NCI-H2171 treated with DMSO at 0.1 percent for 48 hours (cell line): ENCODE results near the gene IER5L.
"Not testable (repeated sequence)": the region's sequence is repeated elsewhere in the genome, so short reads cannot be mapped to it uniquely, and the experiment has no call there.

Experiments used
- DNase-seq: peaks from one replicate; lab custom pipeline; 2025; lab: John Stamatoyannopoulos, UW

The IER5L gene

GRCh38 chr9:129178568-129179382, 714 bp upstream of the IER5L start:
- no peak for DNase-seq

- DNase-seq = no peak
Observed at GRCh38 chr9:129177443-129177790, 644 bp downstream of the IER5L start.

GRCh38 chr9:129176701-129177442, 1.2 kb downstream of the IER5L start:
- DNase-seq = peak; percentile 29

GRCh38 chr9:129175825-129176633, 2.0 kb downstream of the IER5L start:
- peak; percentile 83 for DNase-seq

GRCh38 chr9:129175515-129175824, 2.6 kb downstream of the IER5L start:
- no peak for DNase-seq

- DNase-seq = peak; percentile 68
Observed at GRCh38 chr9:129174724-129175514, 3.1 kb downstream of the IER5L start.

- DNase-seq = peak; percentile 90
Observed at GRCh38 chr9:129174102-129174723, 3.8 kb downstream of the IER5L start.

- DNase-seq = no peak
Observed at GRCh38 chr9:129173296-129174101, 4.6 kb downstream of the IER5L start.

GRCh38 chr9:129172816-129173215, 5.2 kb downstream of the IER5L start:
- DNase-seq = no peak

GRCh38 chr9:129171993-129172751, 5.9 kb downstream of the IER5L start:
- no peak for DNase-seq

- DNase-seq = no peak
Observed at GRCh38 chr9:129170229-129170628, 7.8 kb downstream of the IER5L start.

GRCh38 chr9:129166623-129167557, 11.2 kb downstream of the IER5L start:
- DNase-seq = no peak

GRCh38 chr9:129165198-129165597, 12.9 kb downstream of the IER5L start:
- no peak for DNase-seq

- no peak for DNase-seq
Observed at GRCh38 chr9:129164246-129164930, 13.7 kb downstream of the IER5L start.

GRCh38 chr9:129163753-129164152, 14.3 kb downstream of the IER5L start:
- DNase-seq = no peak

GRCh38 chr9:129163198-129163670, 14.8 kb downstream of the IER5L start:
- DNase-seq = not testable (repeated sequence)

GRCh38 chr9:129162497-129163197, 15.4 kb downstream of the IER5L start:
- DNase-seq = no peak

GRCh38 chr9:129161534-129161837, 16.6 kb downstream of the IER5L start:
- no peak for DNase-seq
